Activated CD4-positive, CD25-positive, alpha-beta regulatory T cell treated with anti-CD3 and anti-CD28 coated beads, Interleukin-2, amount 50 U/mL, for 72 hours (primary cell): ENCODE results near the gene PSMB10.

Experiments used
- DNase-seq: peaks from one replicate; pipeline ENCODE4 v3.0.0; 2021

The PSMB10 gene

DNA sequence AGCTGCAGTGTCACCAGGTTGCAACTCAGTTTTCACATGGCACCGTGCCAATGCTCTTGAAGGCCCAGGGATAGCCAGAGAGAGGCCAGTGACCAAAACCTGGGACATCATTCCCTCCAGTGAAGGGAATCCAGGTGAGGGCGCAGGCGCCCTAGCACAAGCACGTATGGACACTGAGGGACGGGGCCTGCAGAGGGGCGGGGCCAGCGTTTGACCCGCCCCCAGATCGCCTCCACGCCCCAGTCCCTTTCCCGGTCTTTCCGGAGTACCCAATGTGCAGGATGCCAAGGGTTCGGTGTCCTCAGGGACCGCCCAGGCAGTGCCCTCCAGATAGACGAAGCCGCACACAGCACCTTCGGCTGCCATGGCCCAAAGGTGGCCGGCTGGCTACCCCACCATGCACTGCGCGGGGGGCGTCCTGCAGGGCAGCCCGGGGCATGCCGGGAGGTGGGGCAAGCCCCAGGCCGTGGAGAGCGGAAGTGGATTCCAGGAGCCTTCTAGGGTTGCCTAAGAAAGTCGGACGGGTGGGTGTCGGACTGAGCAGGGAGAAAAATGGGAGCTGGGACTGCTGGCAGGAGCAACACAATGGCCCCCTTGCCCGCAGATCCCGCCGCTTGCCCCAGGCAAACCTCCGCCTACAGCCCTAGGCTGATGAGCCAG, 27.1 kb upstream of the PSMB10 start:
- no peak for DNase-seq

- DNase-seq, result no peak
These were observed 26.6 kb upstream of the PSMB10 start for GRCh38 chr16:67963292-67963661.

GRCh38 chr16:67962135-67962534, 25.5 kb upstream of the PSMB10 start:
- no peak for DNase-seq

- DNase-seq, result no peak
These were observed 24.9 kb upstream of the PSMB10 start for GRCh38 chr16:67961551-67961957.

GRCh38 chr16:67959536-67960329, 23.1 kb upstream of the PSMB10 start:
- DNase-seq, result no peak

DNA sequence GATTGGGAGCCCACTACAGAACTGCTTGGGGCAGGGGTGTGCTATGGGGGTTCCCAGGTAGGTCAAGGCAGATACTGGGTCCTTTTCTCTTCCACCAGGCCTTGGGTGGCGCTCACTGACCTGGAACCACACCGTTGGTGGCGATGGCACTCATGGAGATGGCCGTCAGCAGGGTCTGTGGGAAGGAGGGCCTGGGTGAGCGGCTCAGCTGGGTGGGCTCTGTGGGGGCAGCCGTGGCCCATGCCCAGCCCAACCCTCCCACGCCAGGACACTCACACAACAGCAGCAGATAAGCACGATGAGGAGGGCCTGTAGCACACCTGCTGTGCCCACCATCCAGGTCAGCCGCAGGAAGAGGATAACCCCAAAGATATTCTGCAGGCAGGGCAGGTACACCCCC, 21.0 kb upstream of the PSMB10 start:
- DNase-seq, result no peak

DNA sequence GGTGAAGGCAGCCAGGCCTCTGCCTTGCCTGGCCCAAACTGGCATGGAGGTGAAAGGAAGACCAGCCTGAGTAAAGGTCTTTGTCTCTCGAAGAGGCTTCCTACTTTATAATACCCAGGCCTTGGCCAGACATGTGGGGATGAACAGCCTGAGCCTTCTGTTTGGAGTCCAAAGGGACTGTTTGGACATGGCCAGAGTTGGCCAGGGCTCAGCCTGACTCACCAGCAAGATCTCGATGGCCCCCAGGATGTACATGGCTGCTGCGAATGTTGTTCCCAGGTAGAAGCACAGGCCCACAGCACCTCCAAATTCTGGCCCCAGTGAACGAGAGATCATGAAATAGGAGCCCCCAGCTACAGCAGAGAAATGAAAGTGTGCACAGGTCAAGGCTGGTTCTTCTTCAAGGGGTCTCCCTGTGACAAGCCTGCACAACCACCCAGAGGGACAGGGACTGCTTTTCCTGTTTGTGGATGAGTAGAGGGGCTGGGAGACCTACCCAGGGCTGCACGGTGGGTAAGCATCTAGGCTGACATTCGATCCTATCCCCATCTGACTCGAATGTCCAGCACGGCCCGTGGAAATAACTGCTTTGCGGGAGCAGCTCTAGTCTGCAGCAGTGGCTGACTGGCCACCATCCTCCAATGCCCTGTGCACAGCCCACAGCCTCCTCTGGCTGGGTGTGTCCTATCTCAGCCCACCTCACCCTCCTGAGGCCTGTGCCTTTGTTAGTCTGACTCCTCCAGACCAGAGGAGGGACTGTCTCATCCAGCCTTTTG, 18.0 kb upstream of the PSMB10 start:
- no peak for DNase-seq

GRCh38 chr16:67953641-67954375, 17.2 kb upstream of the PSMB10 start:
- no peak for DNase-seq

DNA sequence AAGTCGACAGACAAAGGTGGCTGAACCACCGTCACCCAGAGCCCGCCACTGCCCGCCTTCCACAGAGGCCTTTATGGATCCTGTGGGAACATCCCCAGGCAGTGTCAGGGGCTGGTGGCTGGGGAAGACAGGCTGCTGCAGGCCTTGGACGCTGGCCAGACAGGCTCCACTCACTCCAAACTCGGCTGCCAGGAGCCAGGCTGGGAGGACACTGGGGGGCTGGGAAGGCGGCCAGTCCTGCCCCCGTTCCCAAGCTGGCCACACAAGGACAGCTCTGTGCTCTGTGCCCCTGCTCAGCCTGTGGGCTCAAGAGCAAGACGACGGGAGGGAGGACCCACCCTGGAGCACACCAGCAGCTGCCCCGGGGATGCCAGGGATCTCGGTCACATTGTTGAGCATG, 14.8 kb upstream of the PSMB10 start:
- DNase-seq, result no peak

DNA sequence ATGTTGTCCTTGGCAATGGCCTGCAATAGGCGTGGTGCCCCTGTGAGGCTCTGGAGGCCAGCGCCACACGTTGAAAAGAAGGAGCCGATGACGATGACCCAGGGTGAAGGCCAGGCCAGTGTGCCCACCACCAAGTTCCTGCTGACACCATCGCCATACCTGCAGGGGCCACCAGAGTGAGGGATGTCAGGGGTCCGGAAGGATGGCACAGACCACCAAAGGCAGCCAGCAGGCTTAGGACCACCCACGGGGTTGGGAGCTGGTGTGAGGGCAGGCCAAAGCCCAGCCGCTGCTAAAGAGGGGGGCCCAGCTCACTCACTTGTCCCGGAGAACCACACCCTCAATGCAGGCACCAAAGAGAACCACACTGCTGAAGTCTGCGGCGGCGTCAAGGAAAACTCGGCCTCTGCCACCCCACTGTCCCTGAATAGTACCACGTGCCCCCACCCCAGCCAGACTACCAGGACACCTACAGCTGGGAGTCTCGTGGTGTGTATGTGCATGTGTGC, 13.7 kb upstream of the PSMB10 start:
- DNase-seq, result no peak

- no peak for DNase-seq
These were observed 13.0 kb upstream of the PSMB10 start for GRCh38 chr16:67949645-67950044.

DNA sequence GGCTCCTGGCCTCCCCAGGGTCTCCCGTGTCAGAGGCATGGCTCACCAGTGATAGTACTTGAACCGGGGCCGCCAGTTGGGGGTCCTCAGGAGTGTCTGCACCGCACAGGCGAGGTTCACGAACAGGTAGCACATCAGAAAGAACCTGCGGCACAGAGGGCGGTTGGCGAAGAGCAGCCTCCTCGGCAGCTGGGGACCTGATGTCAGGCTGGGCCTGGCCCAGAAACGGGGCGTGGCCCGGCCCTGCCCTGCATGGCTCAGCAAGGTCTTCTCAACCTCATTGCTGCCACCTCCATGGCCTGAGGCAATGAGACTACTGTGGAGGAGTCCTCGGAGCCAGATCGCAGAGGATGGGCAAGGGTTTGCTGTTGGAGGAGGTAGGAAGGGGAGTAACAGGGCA, 11.4 kb upstream of the PSMB10 start:
- DNase-seq, result no peak

DNA sequence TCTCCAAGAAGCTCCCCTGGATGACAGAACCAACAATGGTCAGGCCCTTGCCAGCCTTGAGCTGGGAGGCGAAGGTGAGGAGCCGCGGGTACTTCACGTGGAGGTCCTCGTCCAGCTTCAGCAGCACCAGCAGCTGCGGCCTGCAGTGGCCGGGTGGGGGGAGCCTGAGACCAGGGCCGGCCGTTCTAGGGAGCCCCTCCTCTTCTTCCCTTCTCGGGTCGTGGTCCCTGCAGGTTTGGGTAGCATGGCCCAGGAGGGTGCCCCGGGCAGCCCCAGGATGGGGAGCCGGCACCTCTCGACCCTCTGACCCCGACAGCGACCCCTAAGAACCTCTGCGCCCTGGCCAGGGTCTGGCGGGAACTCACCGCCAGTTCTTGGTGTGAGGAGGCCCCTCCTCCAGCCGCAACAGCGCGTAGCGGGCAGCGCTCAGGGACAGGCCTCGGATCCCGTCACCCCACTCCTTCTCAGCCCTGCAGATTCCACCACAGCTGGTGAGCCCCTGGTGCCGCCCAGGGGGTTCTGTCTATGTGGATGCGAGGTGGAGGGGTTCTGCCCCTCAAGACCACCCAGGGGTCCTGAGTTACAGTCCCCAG, 10.4 kb upstream of the PSMB10 start:
- no peak for DNase-seq

DNA sequence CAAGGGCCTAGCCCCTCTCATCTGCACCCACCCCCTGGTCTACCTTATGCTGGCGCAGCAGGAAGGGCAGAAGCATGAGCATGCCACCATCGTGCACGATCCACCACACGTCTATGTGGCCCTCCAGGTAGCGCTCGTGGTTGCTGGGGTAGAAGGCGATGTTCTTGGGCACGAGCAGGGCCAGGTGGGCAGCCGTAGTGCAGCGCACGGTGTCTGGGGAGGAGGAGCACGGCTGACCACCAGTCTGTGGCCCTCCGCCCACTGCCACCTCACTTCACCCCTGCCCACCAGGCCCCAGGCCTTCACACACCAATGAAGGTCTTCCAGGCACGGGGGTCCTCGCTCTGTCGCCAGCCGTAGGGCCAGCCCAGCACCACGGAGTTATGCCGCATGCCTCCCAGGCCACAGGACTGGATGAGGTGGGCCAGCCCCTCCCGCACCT, 9.5 kb upstream of the PSMB10 start:
- no peak for DNase-seq

GRCh38 chr16:67945392-67945933, 8.8 kb upstream of the PSMB10 start:
- DNase-seq, result no peak

- no peak for DNase-seq
These were observed 8.2 kb upstream of the PSMB10 start for GRCh38 chr16:67944690-67945391.

- no peak for DNase-seq
These were observed 7.2 kb upstream of the PSMB10 start, which contains the start of gene LCAT for GRCh38 chr16:67943619-67944504. TSS of gene LCAT (minus strand) at chr16:67944120. CDS start at chr16:67944101, 19 bp downstream.

DNA sequence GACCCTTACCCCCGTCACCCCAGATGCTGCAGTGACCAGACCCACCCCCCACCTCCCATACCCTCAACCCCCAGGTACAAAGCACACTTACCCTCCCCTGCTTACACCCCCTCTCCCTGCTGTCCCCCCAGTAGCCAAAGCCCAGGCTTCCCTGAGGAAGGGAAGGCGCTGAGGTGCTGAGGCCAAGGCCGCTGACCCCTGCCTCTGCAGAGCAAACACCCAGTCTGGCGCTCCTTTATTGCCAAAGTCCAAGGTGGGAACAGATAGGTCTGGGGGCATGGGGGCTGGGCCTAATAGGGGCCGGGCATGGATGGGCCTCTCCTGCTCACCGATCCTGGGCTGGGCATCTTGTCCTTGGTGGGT, 6.6 kb upstream of the PSMB10 start:
- DNase-seq, result no peak

DNA sequence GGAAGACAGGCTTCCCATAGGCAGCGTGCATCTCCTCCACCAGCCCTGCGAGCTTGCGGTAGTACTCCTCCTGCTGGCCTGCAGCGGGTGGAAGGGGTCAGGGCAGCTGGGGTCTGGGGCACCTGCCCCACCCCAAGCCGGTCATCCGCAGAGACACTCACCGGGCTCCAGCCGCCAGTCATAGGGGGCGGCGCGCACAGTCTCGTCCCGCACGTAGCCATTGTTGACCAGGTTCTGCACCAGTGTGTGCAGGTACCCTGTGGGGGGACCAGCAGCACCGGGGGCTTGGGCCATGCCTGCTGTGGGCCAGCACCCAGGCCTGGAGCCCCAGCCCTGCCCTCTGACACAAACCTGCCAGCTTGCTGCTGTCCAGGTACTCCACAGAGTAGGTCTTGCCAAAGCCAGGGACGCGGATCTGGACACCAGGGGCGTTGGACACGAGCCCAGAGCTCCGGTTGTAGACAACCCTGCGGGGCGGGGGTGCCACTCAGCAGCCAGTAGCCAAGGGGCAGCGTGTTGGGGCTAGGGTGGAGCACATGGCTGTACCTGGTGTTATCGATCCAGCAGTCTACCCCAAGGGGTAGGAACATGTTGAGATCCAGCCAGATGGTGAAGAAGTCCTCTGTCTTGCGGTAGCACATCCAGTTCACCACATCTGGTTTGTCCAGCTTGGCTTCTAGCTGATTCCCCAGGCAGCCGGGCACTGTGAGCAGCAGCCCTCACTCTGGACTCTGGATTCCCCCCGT, 6.0 kb upstream of the PSMB10 start:
- DNase-seq, result no peak

DNA sequence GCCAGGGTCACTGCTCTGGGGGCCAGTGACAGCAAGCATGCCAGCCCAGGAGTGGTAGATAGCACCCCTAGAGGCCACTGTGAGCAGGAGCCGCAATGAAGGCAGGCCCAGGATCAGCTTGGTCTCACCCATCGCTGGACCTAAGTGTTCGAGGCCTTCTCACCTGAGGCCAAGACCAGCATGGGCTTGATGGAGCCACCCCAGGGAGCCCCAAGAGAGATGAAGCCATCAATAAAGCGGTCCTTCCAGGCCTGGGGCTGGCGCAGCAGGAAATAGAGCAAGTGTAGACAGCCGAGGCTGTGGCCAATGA, 5.5 kb upstream of the PSMB10 start:
- DNase-seq, result no peak
